MM.1S (cell line): Measurements from ENCODE around the gene TSPAN5.

Experiments
- DNase-seq: peaks from one replicate; pipeline ENCODE4 v3.0.0-alpha.2; 2015
- H2AFZ ChIP-seq: fragments of 300-600 bp; sonication (generic); 2 replicates; pipeline ENCODE4 v1.6.0; 2016; ENCODE audit warnings: antibody characterized with exemption, low read length
- H3F3A ChIP-seq: fragments of 300-600 bp; sonication (generic); 2 replicates; pipeline ENCODE4 v1.6.1; 2016; ENCODE audit warnings: mild to moderate bottlenecking, antibody characterized with exemption, low read length, moderate library complexity, mixed read lengths; ENCODE audit not compliant: insufficient read depth
- H3K27ac ChIP-seq: fragments of 300-600 bp; sonication (generic); 2 replicates; pipeline ENCODE4 v1.5.1; 2016; ENCODE audit warnings: mild to moderate bottlenecking, low read length
- H3K27me3 ChIP-seq: fragments of 300-600 bp; sonication (generic); replicated peaks from 2 replicates; pipeline ENCODE4 v1.6.0; 2016; ENCODE audit warnings: low read length; ENCODE audit not compliant: insufficient read depth
- H3K36me3 ChIP-seq: fragments of 300-600 bp; sonication (generic); replicated peaks from 2 replicates; pipeline ENCODE4 v1.6.1; 2016; ENCODE audit warnings: mild to moderate bottlenecking, low read length, mixed read lengths; ENCODE audit not compliant: insufficient read depth
- H3K4me1 ChIP-seq: fragments of 300-600 bp; sonication (generic); 2 replicates; pipeline ENCODE4 v1.6.1; 2016; ENCODE audit warnings: low read length, mixed read lengths
- H3K4me2 ChIP-seq: fragments of 300-600 bp; sonication (generic); 2 replicates; pipeline ENCODE4 v1.6.0; 2016; ENCODE audit warnings: low read depth, low read length
- H3K4me3 ChIP-seq: fragments of 300-600 bp; sonication (generic); 2 replicates; pipeline ENCODE4 v1.5.1; 2016; ENCODE audit warnings: low read length, mixed read lengths
- H3K79me2 ChIP-seq: fragments of 300-600 bp; sonication (generic); 2 replicates; pipeline ENCODE4 v1.6.1; 2016; ENCODE audit warnings: mixed run types, low read length, mixed read lengths
- H3K9ac ChIP-seq: fragments of 300-600 bp; sonication (generic); 2 replicates; pipeline ENCODE4 v1.6.1; 2016; ENCODE audit warnings: low read length, mixed read lengths
- H3K9me2 ChIP-seq: fragments of 300-600 bp; sonication (generic); replicated peaks from 2 replicates; pipeline ENCODE4 v1.6.1; 2016; ENCODE audit warnings: mild to moderate bottlenecking, low read length, mixed read lengths; ENCODE audit not compliant: insufficient read depth
- H3K9me3 ChIP-seq: fragments of 300-600 bp; sonication (generic); replicated peaks from 2 replicates; pipeline ENCODE4 v1.6.1; 2016; ENCODE audit warnings: mild to moderate bottlenecking, low read length, mixed read lengths; ENCODE audit not compliant: insufficient read depth
- H4K20me1 ChIP-seq: fragments of 300-600 bp; sonication (generic); 2 replicates; pipeline ENCODE4 v1.6.1; 2016; ENCODE audit warnings: mild to moderate bottlenecking, low read length, moderate library complexity, mixed read lengths; ENCODE audit not compliant: insufficient read depth
- EZH2 ChIP-seq: fragments of 300-600 bp; sonication (generic); optimal IDR thresholded peaks from 2 replicates; pipeline ENCODE3; 2017; ENCODE audit warnings: low read depth, mild to moderate bottlenecking, antibody characterized with exemption, low read length, mixed read lengths
- EZH2phosphoT487 ChIP-seq: fragments of 300-600 bp; sonication (generic); IDR thresholded peaks from 2 replicates; pipeline ENCODE4 v1.6.1; 2018; ENCODE audit warnings: antibody characterized with exemption, low read length
- TF ChIP-seq, protein P1 (sequence below): fragments of 300-600 bp; sonication (generic); IDR thresholded peaks from 2 replicates; pipeline ENCODE4 v1.5.1; 2016; ENCODE audit warnings: antibody characterized with exemption, low read length, mixed read lengths

TSPAN5 gene

GRCh38 chr4:98610431-98610830 lies 48.0 kb downstream of the TSPAN5 start:
- Histone ChIP-seq H3K36me3 (no peaks in the 10 kb centered on the region), H3K9me3 (no peaks in the 10 kb centered on the region), H3K4me1 (no peaks in the 10 kb centered on the region), H3K27ac (no peak overlapping the region), H2AFZ (no peak overlapping the region), H3K4me2 (no peak overlapping the region), H3K4me3 (no peak overlapping the region), H3F3A (no peaks in the 10 kb centered on the region), H3K79me2 (no peaks in the 10 kb centered on the region), H4K20me1 (no peaks in the 10 kb centered on the region), H3K9ac (no peak overlapping the region), H3K27me3 (no peaks in the 10 kb centered on the region), H3K9me2 (no peaks in the 10 kb centered on the region)
- no peak for TF ChIP-seq EZH2
- no peak for TF ChIP-seq EZH2phosphoT487
- TF ChIP-seq, protein P1, sequence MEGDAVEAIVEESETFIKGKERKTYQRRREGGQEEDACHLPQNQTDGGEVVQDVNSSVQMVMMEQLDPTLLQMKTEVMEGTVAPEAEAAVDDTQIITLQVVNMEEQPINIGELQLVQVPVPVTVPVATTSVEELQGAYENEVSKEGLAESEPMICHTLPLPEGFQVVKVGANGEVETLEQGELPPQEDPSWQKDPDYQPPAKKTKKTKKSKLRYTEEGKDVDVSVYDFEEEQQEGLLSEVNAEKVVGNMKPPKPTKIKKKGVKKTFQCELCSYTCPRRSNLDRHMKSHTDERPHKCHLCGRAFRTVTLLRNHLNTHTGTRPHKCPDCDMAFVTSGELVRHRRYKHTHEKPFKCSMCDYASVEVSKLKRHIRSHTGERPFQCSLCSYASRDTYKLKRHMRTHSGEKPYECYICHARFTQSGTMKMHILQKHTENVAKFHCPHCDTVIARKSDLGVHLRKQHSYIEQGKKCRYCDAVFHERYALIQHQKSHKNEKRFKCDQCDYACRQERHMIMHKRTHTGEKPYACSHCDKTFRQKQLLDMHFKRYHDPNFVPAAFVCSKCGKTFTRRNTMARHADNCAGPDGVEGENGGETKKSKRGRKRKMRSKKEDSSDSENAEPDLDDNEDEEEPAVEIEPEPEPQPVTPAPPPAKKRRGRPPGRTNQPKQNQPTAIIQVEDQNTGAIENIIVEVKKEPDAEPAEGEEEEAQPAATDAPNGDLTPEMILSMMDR, result no peak
- no peak for DNase-seq

GRCh38 chr4:98609934-98610333 lies 48.5 kb downstream of the TSPAN5 start:
- no peak for TF ChIP-seq EZH2phosphoT487
- TF ChIP-seq, protein P1, result no peak
- TF ChIP-seq EZH2, result no peak

GRCh38 chr4:98608356-98608755 lies 50.1 kb downstream of the TSPAN5 start:
- no peak for DNase-seq
- no peak overlapping the region for H3K4me2 ChIP-seq
- no peaks in the 10 kb centered on the region for H3K9me2 ChIP-seq
- H3K9ac ChIP-seq, result no peak overlapping the region
- no peaks in the 10 kb centered on the region for H3K79me2 ChIP-seq
- H3K27me3 ChIP-seq, result no peaks in the 10 kb centered on the region
- H3K36me3 ChIP-seq, result no peaks in the 10 kb centered on the region
- H2AFZ ChIP-seq, result no peak overlapping the region
- no peaks in the 10 kb centered on the region for H4K20me1 ChIP-seq
- H3F3A ChIP-seq, result no peaks in the 10 kb centered on the region
- H3K9me3 ChIP-seq, result no peaks in the 10 kb centered on the region
- no peak for TF ChIP-seq EZH2phosphoT487
- no peak for TF ChIP-seq EZH2
- TF ChIP-seq, protein P1, result no peak
- H3K27ac ChIP-seq, result no peak overlapping the region
- H3K4me1 ChIP-seq, result no peaks in the 10 kb centered on the region
- no peak overlapping the region for H3K4me3 ChIP-seq

More at GRCh38 chr4:98609934-98610333, 48.5 kb downstream of the TSPAN5 start:
- no peaks in the 10 kb centered on the region for H3K4me1 ChIP-seq
- no peaks in the 10 kb centered on the region for H3K27me3 ChIP-seq
- H3K4me2 ChIP-seq, result no peak overlapping the region
- no peak for DNase-seq
- no peaks in the 10 kb centered on the region for H3F3A ChIP-seq
- no peak overlapping the region for H2AFZ ChIP-seq
- H3K9ac ChIP-seq, result no peak overlapping the region
- H3K9me3 ChIP-seq, result no peaks in the 10 kb centered on the region
- H4K20me1 ChIP-seq, result no peaks in the 10 kb centered on the region
- no peaks in the 10 kb centered on the region for H3K36me3 ChIP-seq
- no peak overlapping the region for H3K27ac ChIP-seq
- H3K9me2 ChIP-seq, result no peaks in the 10 kb centered on the region
- H3K79me2 ChIP-seq, result no peaks in the 10 kb centered on the region
- H3K4me3 ChIP-seq, result no peak overlapping the region

DNA sequence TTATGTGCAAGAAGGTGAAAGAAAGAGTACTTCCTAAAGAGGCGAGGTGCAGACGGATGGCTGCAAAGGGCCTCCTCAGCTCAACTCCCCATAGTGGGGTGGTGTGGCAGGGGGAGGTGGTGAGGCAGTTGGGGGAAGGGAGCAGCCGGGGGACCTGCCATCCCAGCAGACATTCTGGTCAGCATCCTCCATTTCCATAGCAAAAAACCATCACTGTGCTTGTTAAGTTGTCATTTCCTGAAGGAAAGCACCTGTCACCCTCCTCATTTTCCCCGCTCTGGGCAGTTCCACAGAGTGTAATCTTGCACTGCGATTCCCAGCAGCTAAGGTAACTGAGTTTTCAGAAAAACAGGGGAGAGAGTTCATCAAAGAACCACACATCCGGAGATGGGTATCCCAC lies 51.5 kb downstream of the TSPAN5 start:
- Histone ChIP-seq H3K27ac (no peak overlapping the region), H3K36me3 (no peaks in the 10 kb centered on the region), H4K20me1 (no peaks in the 10 kb centered on the region), H3K9me3 (no peaks in the 10 kb centered on the region), H3K27me3 (no peaks in the 10 kb centered on the region), H3K4me2 (no peak overlapping the region), H3K9ac (no peak overlapping the region), H3K79me2 (no peaks in the 10 kb centered on the region), H3K4me1 (no peaks in the 10 kb centered on the region), H3K4me3 (no peak overlapping the region), H2AFZ (no peak overlapping the region), H3F3A (no peaks in the 10 kb centered on the region), H3K9me2 (no peaks in the 10 kb centered on the region)
- no peak for DNase-seq
- no peak for TF ChIP-seq EZH2
- TF ChIP-seq, protein P1, result no peak
- TF ChIP-seq EZH2phosphoT487, result no peak
